H1 (cell line): Measurements from ENCODE around the gene GOLGA6C.
"Not testable (repeated sequence)": the region's sequence is repeated elsewhere in the genome, so short reads cannot be mapped to it uniquely, and the experiment has no call there.

ENCODE experiments used
- EP300 ChIP-seq, 2 experiments: IDR thresholded peaks; 1 replicate in 1 of 2; 2 replicates in 1 of 2; pipeline ENCODE4 v1.6.1; 2011 to 2012; ENCODE audit warnings: low read depth in 2 of 2, low read length in 2 of 2, mild to moderate bottlenecking in 2 of 2, borderline replicate concordance in 1 of 2, inconsistent platforms in 1 of 2, moderate library complexity in 1 of 2
- MAX ChIP-seq: IDR thresholded peaks from 2 replicates; pipeline ENCODE4 v1.6.1; 2012; ENCODE audit warnings: inconsistent platforms
- POLR2A ChIP-seq, 2 experiments: IDR thresholded peaks; 1 replicate in 1 of 2; 2 replicates in 1 of 2; pipeline ENCODE4 v1.6.1; 2011; ENCODE audit warnings: low read depth in 2 of 2, low read length in 2 of 2, mild to moderate bottlenecking in 2 of 2; ENCODE audit errors: control extremely low read depth in 1 of 2
- POLR2AphosphoS5 ChIP-seq: IDR thresholded peaks from 2 replicates; pipeline ENCODE4 v1.6.1; 2011; ENCODE audit warnings: low read depth, low read length
- RAD21 ChIP-seq, 2 experiments: IDR thresholded peaks in 1 of 2; conservative IDR thresholded peaks in 1 of 2; 2 replicates each; pipeline ENCODE4 v1.6.1; 2011; ENCODE audit warnings: low read depth in 2 of 2, low read length in 2 of 2, improper control_type of control experiment in 1 of 2, inconsistent platforms in 1 of 2, mild to moderate bottlenecking in 1 of 2, moderate library complexity in 1 of 2
- TAF7 ChIP-seq: optimal IDR thresholded peaks from 2 replicates; pipeline ENCODE3; 2011; ENCODE audit warnings: low read depth, mild to moderate bottlenecking, inconsistent platforms, low read length, moderate library complexity, borderline replicate concordance
- TF ChIP-seq, protein P1 (sequence below), 3 experiments: IDR thresholded peaks; 1 replicate in 2 of 3; 2 replicates in 1 of 3; pipeline versions ENCODE4 v1.5.1 to v1.6.1; 2011; ENCODE audit warnings: low read length in 3 of 3, mild to moderate bottlenecking in 3 of 3, inconsistent platforms in 2 of 3, low read depth in 1 of 3, moderate library complexity in 1 of 3; ENCODE audit not compliant: insufficient read depth in 1 of 3; ENCODE audit errors: control extremely low read depth in 1 of 3

DNA sequence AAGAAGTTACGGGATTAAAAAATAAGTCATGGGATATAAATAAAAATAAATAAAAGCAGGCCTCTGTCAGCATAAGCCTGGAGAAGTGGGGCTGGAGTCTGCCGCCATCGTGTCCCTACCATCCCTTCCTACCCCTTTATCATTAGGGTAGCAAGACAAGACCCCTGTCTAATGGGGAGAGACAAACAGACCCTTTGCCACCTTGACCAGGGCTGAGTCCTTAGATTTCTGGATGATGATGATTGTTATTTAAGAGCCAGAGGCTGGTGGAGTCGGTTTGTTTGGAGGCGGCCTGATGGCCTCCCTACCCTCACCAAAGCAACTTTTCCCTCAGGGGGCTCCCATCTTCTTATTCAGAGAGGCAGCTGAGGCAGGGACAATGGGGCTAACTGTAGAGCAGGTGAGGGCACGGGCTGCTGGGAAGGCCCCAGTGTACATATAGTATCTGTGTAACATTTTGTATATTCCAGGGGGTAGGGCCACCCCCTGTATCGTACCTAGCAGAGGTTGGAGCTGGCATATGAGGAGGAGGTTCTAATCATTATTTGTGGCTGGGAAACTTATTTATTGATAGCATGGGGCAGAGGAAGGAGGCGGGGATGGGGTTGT is 15.7 kb downstream of the GOLGA6C start:
- not testable (repeated sequence) for TF ChIP-seq POLR2A (IDR thresholded peaks at IDR 0.05; ENCODE audit: control extremely low read depth in 1 of 2, low read depth in 2 of 2, low read length in 2 of 2); POLR2AphosphoS5; EP300 (IDR thresholded peaks at IDR 0.05; ENCODE audit: borderline replicate concordance in 1 of 2, low read depth in 2 of 2, low read length in 2 of 2); RAD21 (IDR thresholded peaks at IDR 0.05 in 1 of 2, conservative IDR thresholded peaks at IDR 0.05 in 1 of 2; ENCODE audit: low read depth in 2 of 2, low read length in 2 of 2); TAF7; MAX
- TF ChIP-seq, protein P1, sequence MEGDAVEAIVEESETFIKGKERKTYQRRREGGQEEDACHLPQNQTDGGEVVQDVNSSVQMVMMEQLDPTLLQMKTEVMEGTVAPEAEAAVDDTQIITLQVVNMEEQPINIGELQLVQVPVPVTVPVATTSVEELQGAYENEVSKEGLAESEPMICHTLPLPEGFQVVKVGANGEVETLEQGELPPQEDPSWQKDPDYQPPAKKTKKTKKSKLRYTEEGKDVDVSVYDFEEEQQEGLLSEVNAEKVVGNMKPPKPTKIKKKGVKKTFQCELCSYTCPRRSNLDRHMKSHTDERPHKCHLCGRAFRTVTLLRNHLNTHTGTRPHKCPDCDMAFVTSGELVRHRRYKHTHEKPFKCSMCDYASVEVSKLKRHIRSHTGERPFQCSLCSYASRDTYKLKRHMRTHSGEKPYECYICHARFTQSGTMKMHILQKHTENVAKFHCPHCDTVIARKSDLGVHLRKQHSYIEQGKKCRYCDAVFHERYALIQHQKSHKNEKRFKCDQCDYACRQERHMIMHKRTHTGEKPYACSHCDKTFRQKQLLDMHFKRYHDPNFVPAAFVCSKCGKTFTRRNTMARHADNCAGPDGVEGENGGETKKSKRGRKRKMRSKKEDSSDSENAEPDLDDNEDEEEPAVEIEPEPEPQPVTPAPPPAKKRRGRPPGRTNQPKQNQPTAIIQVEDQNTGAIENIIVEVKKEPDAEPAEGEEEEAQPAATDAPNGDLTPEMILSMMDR (IDR thresholded peaks at IDR 0.05; ENCODE audit: control extremely low read depth in 1 of 3, insufficient read depth in 1 of 3, low read depth in 1 of 3, low read length in 3 of 3), result not testable (repeated sequence)
